GM19328 (cell line): Measurements from ENCODE around the gene DOCK7.

Experiments used
- ATAC-seq: cut with Tn5 transposase; IDR thresholded peaks from one replicate; pipeline ENCODE4 v1.9.1; 2021; ENCODE audit warnings: mild to moderate bottlenecking, moderate library complexity; ENCODE audit not compliant: unreplicated experiment

DOCK7 gene

DNA sequence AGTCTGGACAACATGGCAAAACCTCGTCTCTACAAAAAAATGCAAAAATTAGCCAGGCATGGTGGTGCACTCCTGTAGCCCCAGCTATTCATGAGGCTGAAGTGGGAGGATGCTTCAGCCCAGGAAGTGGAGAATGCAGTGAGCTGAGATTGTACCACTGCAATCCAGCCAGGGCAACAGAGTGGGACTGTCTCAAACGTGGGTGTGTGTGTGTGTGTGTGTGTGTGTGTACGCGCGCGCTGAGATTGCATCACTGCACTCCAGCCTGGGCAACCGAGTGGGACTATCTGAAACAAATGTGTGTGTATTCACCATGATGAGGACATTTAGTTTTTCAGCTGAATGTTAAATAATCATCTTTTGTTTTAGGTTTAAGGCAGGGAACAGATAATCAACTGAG lies 230.2 kb downstream of the DOCK7 start:
- ATAC-seq, result no peak

DNA sequence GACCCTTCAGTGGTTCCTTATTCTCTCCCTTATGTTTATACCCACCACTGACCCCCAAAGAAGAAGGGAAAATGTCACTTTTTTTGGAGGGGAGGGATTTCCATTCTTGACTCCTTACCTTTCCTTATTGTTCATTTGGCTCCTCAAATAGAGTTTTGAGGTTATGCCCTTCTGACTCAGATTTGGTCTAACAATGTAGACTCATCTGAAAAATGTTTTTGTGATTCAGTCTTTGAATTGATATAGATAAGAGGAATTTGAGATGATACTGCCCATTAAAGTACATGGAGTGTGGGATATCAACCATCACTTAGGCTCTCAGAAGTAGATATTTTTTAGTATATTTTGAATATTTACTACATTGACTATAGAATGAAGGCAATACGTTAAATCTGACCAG lies 235.2 kb downstream of the DOCK7 start:
- ATAC-seq, result no peak

DNA sequence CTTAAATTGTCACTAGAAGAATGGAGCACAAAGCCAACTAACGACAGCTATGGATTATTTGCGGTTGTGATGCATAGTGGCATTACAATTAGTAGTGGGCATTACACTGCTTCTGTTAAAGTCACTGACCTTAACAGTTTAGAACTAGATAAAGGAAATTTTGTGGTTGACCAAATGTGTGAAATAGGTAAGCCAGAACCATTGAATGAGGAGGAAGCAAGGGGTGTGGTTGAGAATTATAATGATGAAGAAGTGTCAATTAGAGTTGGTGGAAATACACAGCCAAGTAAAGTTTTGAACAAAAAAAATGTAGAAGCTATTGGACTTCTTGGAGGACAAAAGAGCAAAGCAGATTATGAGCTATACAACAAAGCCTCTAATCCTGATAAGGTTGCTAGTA lies 237.9 kb downstream of the DOCK7 start:
- ATAC-seq, result no peak

DNA sequence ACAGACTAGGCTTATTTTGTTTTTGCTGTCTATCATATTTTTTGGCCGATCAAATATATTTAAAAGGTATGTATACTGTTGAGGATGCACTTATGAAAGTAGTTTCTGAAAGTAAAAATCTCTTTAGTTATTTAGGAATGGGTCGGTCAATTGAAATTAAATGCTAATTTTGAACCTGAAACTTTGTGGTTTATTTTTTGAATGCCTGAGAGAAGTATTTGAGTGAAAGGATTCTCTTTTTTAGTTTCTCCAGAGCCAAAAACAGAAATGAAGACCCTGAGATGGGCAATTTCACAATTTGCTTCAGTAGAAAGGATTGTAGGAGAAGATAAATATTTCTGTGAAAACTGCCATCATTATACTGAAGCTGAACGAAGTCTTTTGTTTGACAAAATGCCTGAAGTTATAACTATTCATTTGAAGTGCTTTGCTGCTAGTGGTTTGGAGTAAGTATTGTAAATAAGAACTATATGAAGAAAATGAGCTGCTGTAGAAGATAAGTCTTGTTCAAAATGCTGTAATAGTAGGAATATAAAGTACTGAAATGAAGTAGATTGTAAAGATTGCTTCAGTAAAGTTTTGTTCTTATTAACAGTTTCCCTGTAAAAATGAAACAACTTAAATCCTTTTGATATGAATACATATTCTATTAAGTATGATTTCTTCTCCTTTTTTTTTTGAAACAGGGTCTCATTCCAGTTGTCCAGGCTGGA lies 239.8 kb downstream of the DOCK7 start:
- no peak for ATAC-seq

DNA sequence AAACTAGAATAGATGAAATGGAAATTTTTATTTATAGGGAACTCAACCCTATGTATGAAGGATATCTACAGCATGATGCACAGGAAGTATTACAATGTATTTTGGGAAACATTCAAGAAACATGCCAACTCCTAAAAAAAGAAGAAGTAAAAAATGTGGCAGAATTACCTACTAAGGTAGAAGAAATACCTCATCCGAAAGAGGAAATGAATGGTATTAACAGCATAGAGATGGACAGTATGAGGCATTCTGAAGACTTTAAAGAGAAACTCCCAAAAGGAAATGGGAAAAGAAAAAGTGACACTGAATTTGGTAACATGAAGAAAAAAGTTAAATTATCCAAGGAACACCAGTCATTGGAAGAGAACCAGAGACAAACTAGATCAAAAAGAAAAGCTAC lies 243.5 kb downstream of the DOCK7 start:
- no peak for ATAC-seq

DNA sequence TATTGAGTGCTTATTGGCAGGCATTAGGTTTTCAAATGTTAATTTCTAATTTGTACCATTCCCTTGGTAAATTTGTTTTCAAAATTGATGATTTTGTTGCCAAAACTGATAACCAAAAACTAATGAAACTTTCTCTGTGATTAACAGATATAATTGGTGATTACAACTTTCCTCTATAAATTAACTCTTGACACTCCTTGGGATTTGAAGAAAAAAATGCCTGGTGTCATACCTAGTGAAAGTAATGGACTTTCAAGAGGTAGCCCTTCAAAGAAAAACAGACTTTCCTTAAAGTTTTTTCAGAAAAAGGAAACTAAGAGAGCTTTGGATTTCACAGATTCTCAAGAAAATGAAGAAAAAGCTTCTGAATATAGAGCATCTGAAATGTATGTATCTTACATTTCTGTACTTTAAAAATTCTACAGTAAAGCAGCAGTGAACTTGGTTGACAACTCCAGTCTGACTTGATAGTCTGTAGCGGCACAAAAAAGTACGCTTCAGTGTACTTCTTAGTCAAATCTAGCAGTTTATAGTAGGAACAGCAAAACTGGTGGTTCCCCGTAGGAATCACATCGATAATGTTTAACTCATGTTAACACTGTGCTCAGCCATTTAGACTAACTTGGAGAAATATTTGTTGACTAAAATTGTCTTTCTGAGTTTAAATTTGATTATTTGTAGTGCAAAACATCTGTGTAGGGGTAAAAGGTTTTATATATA lies 248.4 kb downstream of the DOCK7 start:
- no peak for ATAC-seq

DNA sequence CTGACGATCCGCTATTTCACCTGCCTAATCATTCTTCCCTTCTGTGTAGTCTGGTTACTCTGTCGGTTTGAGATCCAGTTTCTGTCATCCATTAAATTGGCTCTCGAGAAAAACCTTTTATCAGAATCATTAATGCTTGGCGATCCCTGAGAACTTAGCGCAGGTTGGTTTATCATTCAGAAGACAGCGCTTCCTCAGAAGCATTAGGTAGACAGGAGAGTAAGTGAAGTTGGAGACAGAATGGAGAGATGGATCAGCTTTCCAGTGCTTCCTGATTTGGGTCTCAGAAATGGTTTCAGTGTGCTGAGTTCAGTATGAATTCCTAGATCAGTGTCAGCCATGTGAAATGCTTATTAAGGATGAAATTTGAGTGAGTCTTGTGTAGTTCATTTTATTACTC lies 250.0 kb downstream of the DOCK7 start:
- ATAC-seq, result no peak

DNA sequence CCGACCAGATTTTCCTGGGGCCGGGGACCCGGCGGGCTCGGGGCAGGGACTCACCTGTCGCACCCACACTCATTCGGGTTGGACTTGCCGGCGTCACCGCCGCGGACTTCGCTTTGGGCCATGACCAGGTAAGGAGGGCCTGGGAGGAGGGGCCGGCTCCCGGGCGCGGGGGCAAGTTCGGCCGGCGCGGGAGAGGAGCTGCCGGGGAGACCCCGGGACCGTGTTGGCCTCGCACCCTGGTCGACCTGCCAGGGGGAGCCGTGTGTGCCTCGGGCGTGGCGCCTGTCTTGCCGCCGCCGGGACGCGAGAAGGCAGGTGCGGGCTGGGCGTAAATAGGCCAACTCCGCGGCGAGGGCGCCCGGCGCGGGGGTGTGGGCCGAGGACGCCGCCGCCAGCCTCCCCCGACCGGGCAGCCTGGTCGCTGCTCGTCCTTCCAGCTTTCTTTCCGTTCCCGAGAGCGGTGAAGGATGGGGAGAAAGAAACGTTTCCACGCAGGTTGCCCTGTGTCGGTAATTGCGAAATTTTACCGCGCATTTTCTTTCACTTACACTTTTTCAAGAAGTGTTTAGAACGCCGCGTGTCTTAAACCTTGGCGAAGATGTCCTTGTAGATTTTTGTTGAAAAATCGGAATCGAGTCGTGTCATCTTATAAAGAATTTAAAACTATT lies 250.8 kb downstream of the DOCK7 start:
- no peak for ATAC-seq

DNA sequence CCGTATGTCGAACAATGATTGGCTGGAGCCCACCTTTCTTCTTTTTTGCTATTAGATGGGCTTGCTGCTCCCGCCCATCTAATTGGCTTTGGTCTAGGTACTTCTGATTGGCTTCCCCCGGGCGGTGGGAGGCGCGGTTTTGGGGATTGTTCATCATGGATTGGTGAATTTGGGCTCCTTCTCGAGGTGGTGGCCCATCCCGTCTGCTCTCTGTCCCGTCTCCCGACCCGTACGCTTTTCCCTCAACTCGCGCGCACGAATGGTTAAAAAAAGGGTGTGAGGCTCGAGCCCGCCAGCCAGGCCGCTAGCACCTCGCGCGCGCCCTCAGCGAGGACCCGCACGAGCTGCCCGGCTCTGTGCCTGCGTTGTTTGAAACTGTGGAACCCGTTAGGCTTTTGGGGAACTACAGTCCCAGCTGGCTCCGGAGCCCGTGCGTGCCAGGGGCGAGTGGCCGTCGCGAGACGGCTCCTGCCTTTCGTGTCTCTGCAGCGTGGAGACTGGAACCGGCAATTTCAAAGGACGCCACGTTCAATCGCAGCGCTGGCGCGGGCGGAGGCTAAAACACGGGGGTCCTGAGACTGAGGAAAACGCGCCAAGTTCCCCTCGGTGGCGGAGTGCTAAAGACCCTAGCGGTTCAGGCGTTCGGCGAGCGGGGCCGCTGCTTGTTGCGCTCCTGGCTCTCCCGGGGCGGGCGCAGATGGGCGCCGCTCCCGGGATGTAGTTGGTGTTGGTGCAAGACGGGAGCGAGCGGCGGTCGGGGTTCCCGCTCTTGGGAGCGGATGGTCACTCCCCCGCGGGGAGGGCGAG lies 251.5 kb downstream of the DOCK7 start, which contains the start of gene USP1:
USP1 (plus strand) TSS at position 584 of the 807 bp plus-strand sequence. CDS start 2,819 bp downstream, outside the sequence.
- ATAC-seq, result peak; percentile 84

DNA sequence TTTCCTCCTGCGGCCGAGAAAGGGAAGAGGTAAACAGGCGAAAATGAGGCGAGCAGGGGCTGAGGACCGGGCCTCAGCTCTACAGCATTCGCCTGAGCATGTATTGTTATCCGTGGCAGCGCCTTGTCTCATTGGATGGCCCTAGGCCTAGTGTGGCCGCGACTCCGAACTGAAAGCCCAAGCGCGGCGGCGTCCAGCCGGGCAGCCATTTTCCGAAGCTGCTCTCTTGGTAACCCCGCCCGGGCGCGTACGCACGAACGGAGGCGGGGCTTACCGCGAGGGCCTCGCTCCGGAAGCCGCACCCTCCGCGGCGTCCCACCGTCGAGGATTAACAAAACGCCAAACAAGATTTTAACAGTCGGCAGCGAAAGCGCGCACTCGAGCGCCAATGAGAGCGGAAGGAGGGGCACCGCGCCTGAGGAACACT lies 252.1 kb downstream of the DOCK7 start:
- no peak for ATAC-seq

DNA sequence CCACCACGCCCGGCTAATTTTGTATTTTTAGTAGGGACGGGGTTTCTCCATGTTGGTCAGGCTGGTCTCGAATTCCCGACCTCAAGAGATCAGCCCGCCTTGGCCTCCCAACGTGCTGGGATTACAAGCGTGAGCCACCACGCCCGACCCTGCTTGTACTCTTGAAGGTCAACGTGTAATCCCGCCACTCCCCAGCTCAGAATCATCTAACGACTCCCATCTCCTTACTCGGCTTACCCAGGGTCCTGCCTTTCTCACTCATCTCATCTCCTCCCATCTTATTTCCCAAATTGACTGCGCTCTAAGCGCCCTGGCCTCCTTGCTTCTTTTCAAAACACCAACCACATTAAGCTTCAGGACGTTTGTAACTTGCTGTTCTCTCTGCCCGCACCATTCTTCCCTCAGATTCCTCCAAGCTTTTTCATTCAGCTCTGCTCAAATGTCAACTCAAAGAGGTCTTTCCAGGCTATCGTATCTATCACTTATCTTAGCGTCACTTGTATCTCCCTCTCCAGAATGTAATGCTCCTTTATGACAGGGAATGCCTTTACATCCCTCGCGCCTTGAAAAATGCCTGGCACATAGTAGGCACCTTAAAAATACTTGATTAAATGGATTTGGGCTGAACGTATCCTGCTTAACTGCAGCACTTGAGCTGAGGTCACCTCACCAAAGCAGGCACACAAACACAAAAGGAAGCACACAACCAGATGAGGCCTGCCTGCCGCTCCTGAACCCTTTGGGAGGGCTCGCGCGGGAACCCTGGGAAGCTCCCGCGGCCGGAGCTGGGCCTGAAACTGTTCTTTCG lies 252.8 kb downstream of the DOCK7 start:
- ATAC-seq, result no peak

DNA sequence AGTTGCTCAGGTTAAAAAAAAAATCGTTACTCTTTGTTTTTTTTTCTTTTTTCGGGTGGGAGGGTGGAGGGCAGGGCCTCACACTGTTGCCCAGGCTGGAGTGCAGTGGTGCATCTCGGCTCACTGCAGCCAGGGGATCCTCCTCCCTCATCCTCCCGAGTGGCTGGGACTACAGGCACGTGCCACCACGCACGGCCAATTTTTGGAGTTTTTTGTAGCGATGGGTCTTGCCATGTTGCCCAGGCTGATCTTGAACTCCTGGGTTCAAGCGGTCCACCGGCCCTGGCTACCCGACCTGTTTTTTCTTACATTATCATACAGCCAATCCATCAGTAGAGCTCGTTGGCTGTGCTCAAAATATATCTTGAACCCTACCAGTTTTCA lies 253.6 kb downstream of the DOCK7 start:
- no peak for ATAC-seq

DNA sequence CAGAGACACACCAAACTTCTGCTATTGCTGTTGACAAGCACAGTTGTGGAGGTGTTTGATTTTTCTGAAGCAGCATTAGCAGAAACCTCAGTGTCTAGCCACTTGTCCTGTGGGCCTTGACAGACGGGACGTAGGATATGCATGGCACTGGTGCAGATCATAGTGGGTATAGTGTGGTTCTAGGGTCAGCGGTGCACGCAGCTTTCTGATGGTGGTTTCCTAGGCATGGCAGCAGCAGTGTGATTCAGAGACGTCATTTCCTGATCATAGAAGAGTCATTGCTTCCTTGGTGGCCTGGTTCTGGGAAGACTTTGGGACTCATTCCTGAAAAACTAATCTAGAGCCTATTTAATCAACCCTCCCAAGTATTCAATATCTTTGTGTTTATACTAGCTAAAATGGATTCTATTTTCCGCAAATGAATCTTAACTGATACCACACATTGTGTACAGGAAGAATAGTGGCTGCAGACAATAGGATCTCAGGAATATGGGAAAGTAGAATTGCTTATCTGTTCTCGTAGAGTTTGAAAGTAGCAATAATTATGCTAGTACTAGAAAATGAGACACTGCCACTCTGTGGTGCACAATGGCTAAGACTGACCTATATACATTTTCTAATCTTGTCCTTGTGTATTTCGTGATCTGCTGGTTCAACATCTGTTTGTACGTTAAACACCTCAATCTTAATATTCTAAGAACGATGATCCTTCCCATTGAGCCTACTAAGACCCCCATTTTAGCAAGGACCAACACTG lies 254.1 kb downstream of the DOCK7 start:
- ATAC-seq, result no peak

DNA sequence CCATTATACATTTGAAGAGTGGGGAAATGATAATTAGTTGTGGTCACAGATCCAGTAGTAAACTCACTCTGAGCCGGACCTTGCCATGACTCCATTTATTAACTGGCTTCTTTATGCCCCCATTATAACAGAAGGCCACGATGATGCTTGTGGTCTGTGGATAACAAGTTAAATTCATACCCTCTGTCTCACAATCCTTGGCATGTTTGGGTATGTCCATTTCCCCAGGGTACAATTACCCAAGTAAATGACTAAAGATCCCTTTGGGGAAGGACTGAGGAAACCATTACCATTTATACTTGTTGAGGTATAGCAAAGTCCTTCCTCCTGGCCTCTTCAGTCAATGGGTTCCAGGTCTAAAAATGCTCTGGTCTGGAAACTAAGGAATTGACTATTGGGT lies 258.6 kb downstream of the DOCK7 start:
- ATAC-seq, result no peak

DNA sequence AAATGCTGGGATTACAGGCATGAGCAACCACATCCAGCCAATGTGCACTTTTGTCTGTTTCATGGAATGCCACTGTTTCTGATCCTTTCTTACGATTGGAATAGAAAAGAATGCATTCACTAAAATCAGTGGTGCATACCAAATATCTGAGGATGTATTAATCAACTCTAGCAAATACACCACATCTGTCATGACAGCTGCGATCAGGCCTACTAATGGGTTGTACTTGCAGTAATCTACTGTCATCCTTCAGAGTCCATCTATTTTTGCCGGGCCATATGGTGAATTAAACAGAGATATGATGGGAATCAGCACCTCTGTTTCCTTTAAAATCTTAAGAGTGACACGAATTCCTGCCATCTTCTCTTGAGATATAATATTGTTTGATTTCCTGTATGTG lies 259.8 kb downstream of the DOCK7 start:
- ATAC-seq, result no peak

DNA sequence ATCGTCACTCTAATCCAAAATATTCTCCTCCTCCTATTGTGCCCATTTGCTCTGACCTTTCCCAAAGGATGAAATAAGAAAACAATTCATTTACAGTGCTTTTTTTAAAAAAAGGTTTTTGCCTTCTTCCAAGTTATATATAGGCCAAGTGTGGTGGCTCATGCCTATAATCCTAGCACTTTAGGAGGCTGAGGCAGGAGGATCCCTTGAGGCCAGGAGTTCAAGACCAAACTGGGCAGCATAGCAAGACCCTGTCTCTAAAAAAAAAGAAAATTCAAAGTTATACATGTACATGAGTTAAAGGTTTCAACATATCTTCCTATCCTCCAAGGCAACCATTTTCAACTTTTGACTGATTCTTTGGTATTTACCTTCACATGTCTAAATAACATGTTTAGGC lies 261.4 kb downstream of the DOCK7 start:
- ATAC-seq, result no peak

DNA sequence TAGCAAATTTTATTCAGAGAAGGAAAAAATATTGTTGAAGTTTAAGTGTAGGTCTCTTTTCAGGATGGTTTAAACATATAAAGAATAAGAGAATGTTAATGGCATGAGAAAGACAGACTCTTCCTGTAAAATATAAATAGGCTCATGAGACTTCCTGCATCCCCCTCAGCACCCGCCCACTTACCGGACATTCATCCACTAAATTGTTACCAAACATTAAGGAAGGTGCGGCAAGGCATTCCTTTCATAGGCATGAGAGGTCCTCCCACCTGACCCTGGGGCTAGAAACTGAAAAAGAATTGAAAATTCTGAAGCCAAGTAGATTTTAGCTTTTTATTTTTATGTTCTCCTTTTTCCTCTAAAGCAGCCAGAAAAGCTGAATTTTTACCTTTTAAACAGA lies 261.9 kb downstream of the DOCK7 start:
- ATAC-seq, result no peak

DNA sequence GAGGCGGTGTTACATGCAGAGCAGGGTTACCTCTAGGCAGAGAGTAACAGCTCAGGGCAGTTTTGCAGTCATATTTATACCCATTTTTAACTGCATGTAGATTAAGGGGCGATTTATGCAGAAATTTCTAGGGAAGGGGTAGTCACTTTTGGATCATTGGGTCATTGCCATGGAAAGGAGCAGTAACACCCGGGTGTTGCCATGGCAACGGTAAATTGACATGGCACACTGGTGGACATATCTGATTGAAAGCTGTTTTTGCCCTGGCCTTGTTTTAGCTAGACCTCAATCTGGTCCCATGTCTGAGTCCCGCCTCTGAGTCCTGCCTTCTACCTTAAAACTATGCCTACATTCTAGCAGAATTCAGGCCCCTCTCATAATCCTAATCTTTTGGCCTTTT lies 263.1 kb downstream of the DOCK7 start:
- ATAC-seq, result no peak

DNA sequence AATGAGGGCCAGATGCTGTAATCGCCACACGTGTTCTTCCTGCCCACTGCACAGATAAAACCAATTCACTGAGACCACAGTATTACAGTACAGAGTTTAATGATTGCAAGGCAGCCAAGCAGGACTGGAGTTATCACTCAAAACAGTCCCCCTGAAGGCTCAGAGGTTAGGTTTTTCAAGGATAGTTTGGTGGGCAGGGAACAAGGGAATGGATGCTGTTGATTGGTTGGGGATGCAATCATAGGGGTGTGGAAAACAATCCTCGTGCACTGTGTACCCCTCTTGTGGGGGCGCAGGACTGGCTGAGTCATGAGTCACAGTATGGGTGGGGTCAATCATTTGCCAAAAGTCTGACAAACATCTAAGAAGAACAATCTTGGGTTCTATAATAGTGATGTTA lies 263.8 kb downstream of the DOCK7 start:
- ATAC-seq, result no peak
